Measurements from ENCODE around the gene VPS52.

Gene VPS52

DNA sequence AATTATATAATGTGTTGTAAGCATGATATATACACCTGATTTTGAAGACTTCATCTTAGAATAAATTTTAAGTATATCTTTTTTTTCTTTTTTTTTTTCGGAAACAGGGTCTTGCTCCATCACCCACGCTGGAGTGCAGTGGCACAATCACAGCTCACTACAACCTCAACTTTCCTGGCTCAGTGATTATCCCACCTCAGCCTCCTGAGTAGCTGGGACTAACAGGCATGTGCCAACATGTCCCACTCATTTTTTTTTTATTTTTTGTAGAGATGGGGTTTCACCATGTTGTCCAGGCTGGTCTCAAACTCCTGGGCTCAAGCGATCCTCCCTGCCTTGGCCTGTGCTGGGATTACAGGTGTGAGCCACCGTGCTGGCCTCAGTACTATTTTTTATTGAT, 17.1 kb downstream of the VPS52 start:
- Histone ChIP-seq H3K4me1 (ENCODE audit: insufficient read depth, low read length) (peaks cover 13% of the 10 kb centered on the region), H3K27me3 (ENCODE audit: control insufficient read depth in 1 of 2, insufficient read depth in 2 of 2, low read length in 2 of 2) (no peaks in the 10 kb centered on the region), H3K9ac (ENCODE audit: low read length) (no peak overlapping the region), H3K27ac (ENCODE audit: low read depth, low read length) (no peak overlapping the region), H3K36me3 (ENCODE audit: insufficient read depth, low read length) (peaks cover 12% of the 10 kb centered on the region), H3K9me3 (ENCODE audit: low read length) (no peaks in the 10 kb centered on the region), H3K4me3 (ENCODE audit: low read depth in 1 of 2, low read length in 2 of 2) (no peak overlapping the region)

DNA sequence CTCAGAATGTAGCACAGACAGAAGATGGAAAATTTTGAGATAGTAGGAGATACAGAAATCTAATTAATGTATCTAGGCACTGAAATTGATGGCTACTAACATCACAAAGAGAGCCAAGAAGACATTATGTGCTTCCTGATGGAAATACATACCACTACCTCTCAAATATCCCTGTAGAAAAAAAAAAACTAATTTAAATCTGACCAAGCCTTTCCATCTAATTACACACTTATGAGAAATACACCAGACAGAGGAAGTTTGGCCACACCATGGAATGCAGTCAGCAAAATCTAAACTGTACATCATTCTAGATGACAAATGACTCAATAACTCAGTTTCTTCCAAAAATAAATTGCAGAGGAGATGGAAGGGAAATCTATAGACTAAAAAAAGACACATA, 18.9 kb downstream of the VPS52 start:
- H3K27me3 ChIP-seq (ENCODE audit: control insufficient read depth in 1 of 2, insufficient read depth in 2 of 2, low read length in 2 of 2), result no peaks in the 10 kb centered on the region
- H3K4me1 ChIP-seq (ENCODE audit: insufficient read depth, low read length), result peaks cover 23% of the 10 kb centered on the region
- peaks cover 11% of the 10 kb centered on the region for H3K36me3 ChIP-seq (ENCODE audit: insufficient read depth, low read length)
- H3K9me3 ChIP-seq (ENCODE audit: low read length), result no peaks in the 10 kb centered on the region
- no peak overlapping the region for H3K9ac ChIP-seq (ENCODE audit: low read length)
- H3K27ac ChIP-seq (ENCODE audit: low read depth, low read length), result no peak overlapping the region
- no peak overlapping the region for H3K4me3 ChIP-seq (ENCODE audit: low read depth in 1 of 2, low read length in 2 of 2)

DNA sequence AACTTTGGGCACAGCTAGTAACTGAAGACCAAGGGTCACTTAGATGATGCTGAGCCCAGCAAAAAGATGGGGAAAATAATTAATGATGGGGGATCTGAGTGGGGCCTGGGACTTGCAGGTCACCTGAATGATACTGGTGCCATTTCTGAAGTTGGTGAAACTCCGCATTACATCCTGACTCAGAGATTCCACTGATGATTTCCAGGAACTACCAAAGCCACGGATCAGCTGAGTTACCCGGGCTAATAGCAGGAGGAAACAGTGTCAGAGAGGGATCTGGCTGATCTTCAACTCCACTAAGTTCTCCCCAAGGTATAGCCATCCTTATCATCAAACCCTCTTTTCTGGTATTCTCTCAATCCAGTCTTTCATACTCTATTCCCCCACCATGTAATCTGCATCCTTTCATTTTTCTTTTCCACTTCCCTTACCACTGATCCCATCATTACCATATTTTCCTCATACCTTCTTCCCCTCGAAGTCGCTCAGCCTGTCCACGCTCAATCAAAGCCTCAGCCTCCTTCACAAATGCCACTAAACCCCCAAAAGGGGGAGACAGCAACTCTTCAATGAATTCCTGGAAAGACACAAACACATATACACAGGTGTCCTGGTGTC, 20.2 kb downstream of the VPS52 start:
- Histone ChIP-seq H3K9ac (ENCODE audit: low read length) (no peak overlapping the region), H3K9me3 (ENCODE audit: low read length) (no peaks in the 10 kb centered on the region), H3K4me3 (ENCODE audit: low read depth in 1 of 2, low read length in 2 of 2) (no peak overlapping the region), H3K27me3 (ENCODE audit: control insufficient read depth in 1 of 2, insufficient read depth in 2 of 2, low read length in 2 of 2) (no peaks in the 10 kb centered on the region), H3K4me1 (ENCODE audit: insufficient read depth, low read length) (peaks cover 24% of the 10 kb centered on the region), H3K36me3 (ENCODE audit: insufficient read depth, low read length) (peaks cover 11% of the 10 kb centered on the region), H3K27ac (ENCODE audit: low read depth, low read length) (no peak overlapping the region)

DNA sequence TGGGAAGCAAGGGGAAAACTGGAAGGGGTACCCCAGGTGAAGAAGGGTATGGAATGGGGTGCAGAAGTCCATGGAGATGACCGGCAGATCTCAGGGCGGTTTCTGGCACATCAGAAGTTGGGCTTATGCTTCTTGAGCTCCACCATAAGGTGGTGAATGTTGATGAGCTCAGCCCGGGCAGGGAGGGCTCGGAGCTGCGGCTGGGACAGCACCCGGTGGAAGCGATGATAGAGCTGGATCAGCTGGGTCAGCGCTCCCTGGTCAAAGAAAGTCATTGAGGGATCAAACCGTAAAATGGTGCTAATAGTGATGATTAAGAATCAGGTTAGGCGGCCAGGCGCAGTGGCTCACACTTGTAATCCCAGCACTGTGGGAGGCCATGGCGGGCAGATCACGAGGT, 20.9 kb downstream of the VPS52 start:
- Histone ChIP-seq H3K9me3 (ENCODE audit: low read length) (no peaks in the 10 kb centered on the region), H3K9ac (ENCODE audit: low read length) (no peak overlapping the region), H3K27ac (ENCODE audit: low read depth, low read length) (no peak overlapping the region)

DNA sequence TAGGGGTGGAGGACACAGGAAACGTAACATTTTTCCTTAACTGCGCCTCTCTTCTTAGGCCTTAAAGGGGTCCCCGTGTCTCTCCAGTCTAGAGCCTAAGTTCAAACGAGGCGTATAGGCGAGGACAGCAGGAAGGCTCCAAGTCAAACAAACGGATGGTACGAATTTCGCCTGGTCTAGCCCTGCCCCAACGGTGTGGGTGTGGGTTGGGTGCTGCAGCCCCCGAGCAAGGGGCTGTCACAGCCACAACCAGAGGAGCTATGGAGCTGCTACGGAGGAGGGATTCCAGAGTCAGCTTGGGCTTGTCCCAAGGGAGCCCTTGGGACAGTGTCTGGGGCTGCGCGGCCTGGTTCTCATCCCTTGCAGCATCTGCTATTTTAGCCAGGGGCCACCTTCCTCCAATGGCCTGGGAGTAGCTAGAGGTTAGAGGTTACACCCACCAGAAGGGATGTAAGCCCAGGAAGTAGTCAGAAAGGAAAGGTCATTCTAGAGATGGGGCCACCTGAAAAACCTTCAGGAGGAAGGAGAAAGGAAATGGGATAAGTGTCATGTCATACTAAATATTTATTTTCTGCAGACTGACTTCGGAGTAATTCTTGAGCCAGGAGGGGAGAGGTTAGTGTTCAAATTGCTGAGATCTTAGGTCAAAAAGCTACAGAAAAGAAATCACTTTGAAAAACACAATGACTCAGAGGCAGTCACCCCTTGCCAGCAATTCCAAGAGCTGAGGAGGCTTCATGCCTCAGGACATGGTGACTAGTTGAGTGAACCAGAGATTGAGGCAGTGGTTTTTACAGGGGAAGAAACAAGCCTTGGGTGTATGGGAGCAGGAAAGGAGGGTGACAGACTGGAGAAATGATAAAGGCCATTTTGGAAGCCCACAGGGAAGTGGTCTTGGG, 21.7 kb downstream of the VPS52 start:
- Histone ChIP-seq H3K27me3 (ENCODE audit: control insufficient read depth in 1 of 2, insufficient read depth in 2 of 2, low read length in 2 of 2) (no peaks in the 10 kb centered on the region), H3K36me3 (ENCODE audit: insufficient read depth, low read length) (peaks cover 11% of the 10 kb centered on the region), H3K4me3 (ENCODE audit: low read depth in 1 of 2, low read length in 2 of 2) (peak overlapping the region; percentile 51 to 87), H3K27ac (ENCODE audit: low read depth, low read length) (peak overlapping the region; percentile 94), H3K4me1 (ENCODE audit: insufficient read depth, low read length) (peaks cover 24% of the 10 kb centered on the region), H3K9ac (ENCODE audit: low read length) (peak overlapping the region; percentile 94), H3K9me3 (ENCODE audit: low read length) (no peaks in the 10 kb centered on the region)

More for the DNA sequence above, 20.9 kb downstream of the VPS52 start:
- peaks cover 24% of the 10 kb centered on the region for H3K4me1 ChIP-seq (ENCODE audit: insufficient read depth, low read length)
- no peak overlapping the region for H3K4me3 ChIP-seq (ENCODE audit: low read depth in 1 of 2, low read length in 2 of 2)
- H3K27me3 ChIP-seq (ENCODE audit: control insufficient read depth in 1 of 2, insufficient read depth in 2 of 2, low read length in 2 of 2), result no peaks in the 10 kb centered on the region
- H3K36me3 ChIP-seq (ENCODE audit: insufficient read depth, low read length), result peaks cover 11% of the 10 kb centered on the region

DNA sequence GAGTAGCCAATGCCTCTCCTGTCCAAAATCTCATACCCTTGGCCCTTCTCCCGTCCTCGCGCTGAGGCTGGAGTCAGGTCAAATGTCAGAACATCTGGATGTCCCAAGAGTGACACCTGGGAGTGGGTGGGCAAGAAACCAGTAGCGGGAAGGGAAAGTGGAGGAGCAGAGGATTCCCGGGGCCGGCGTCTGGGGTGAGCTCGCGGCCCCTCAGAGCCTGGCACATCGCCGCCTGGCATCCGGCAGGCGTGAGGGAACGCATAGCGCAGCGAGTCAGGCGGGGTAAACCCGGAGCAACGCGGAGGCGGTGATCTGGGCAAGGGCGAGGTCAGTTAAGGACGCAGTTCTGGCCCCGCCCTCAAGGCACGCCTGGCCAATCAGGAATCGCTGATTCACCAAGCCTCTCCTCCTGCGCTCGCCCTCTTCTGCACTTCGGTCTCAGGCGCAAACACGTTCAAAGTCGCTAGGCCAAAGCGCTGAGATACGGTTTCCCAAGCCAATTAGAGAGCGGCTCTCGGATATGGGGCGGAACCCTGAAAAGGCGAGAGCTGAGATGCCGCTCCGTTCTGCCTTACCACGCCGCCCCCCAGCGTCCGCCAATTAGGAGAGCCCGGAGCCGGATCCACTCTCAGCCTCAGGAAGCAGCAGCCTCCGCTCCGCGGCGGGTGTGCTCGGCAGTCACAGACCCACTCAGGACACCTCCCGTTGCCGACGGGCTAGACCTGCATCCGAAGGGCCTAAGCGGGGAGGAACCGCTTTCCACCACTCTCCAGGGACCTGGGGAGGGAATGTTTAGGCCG, 22.5 kb downstream of the VPS52 start:
- Histone ChIP-seq H3K27ac (ENCODE audit: low read depth, low read length) (peak overlapping the region; percentile 96), H3K9me3 (ENCODE audit: low read length) (no peaks in the 10 kb centered on the region), H3K36me3 (ENCODE audit: insufficient read depth, low read length) (peaks cover 11% of the 10 kb centered on the region), H3K4me1 (ENCODE audit: insufficient read depth, low read length) (peaks cover 24% of the 10 kb centered on the region), H3K4me3 (ENCODE audit: low read depth in 1 of 2, low read length in 2 of 2) (peak overlapping the region; percentile 51 to 87), H3K9ac (ENCODE audit: low read length) (peak overlapping the region; percentile 94), H3K27me3 (ENCODE audit: control insufficient read depth in 1 of 2, insufficient read depth in 2 of 2, low read length in 2 of 2) (no peaks in the 10 kb centered on the region)

DNA sequence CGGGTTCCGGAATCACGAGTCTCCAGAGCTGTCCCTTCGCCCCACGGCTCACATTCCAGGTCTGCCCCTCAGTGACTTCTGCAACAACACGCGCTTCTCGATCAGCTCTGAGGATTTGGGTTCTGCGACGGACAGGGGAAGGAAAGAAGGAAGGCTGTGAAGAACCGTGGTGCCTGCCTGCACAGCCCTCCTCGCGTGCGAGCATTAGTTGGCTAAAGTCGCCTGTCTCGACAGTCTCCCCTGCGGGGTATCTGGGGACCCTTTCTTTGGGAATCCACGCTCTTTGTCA, 23.1 kb downstream of the VPS52 start:
- H3K4me3 ChIP-seq (ENCODE audit: low read depth in 1 of 2, low read length in 2 of 2), result peak overlapping the region; percentile 46 to 51
- H3K27me3 ChIP-seq (ENCODE audit: control insufficient read depth in 1 of 2, insufficient read depth in 2 of 2, low read length in 2 of 2), result no peaks in the 10 kb centered on the region
- H3K4me1 ChIP-seq (ENCODE audit: insufficient read depth, low read length), result peaks cover 24% of the 10 kb centered on the region
- peak overlapping the region; percentile 71 for H3K9ac ChIP-seq (ENCODE audit: low read length)
- no peaks in the 10 kb centered on the region for H3K9me3 ChIP-seq (ENCODE audit: low read length)
- peaks cover 11% of the 10 kb centered on the region for H3K36me3 ChIP-seq (ENCODE audit: insufficient read depth, low read length)
- H3K27ac ChIP-seq (ENCODE audit: low read depth, low read length), result peak overlapping the region; percentile 96

DNA sequence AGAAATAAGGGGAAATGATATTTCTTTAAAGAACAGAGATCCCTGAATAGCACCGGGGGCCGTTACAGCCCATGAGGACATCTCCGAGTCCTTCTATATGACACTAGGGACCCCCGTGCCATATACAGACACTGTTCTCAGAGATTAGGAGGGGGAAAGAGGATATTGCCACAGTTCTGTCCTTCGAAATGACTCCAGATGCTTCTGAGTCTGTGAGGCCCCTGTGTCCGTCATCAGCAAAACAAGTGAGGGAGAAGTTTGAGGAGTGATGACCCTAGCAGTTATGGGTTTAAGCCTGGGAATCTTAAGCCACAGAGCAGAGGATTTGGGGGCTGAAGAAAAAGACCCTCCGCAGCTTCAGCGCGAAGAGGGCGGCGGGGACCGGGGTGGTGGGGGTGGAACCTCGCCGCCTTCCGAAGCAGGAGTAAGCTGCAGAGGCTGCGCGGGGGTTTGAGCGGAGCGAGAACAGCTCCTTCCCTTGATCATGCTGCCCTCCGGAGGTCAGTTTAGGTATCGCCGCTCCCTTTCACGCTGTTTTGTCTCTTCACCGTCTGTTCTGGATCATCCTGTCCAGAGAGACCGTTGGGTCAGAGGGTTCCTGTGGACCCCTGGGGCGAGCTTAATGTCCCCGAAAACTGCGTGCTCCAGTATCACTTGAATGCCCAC, 23.6 kb downstream of the VPS52 start:
- Histone ChIP-seq H3K27me3 (ENCODE audit: control insufficient read depth in 1 of 2, insufficient read depth in 2 of 2, low read length in 2 of 2) (no peaks in the 10 kb centered on the region), H3K9ac (ENCODE audit: low read length) (peak overlapping the region; percentile 76), H3K4me1 (ENCODE audit: insufficient read depth, low read length) (peaks cover 24% of the 10 kb centered on the region), H3K36me3 (ENCODE audit: insufficient read depth, low read length) (peaks cover 11% of the 10 kb centered on the region), H3K9me3 (ENCODE audit: low read length) (no peaks in the 10 kb centered on the region), H3K27ac (ENCODE audit: low read depth, low read length) (peak overlapping the region; percentile 96), H3K4me3 (ENCODE audit: low read depth in 1 of 2, low read length in 2 of 2) (peak overlapping the region; percentile 46 to 51)

DNA sequence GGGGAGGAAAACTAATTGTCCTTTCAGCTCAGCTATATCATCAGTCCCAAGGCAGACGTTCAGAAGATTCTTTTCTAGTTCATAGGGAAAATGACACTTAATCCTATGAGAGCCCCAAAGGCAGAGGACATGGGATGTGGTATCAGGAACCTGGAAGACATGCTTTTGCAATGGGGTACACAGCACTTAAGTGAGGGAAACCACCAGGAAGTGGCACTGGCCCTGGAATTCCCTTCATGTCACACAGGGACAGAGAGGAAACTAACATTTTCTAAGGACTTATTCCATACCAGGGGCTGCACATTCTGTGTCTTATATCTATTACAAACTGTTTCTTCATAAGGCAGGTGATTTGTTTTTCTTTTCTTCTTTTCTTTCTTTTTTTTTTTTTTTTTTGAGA, 28.2 kb downstream of the VPS52 start:
- no peaks in the 10 kb centered on the region for H3K36me3 ChIP-seq (ENCODE audit: insufficient read depth, low read length)
- H3K9ac ChIP-seq (ENCODE audit: low read length), result no peak overlapping the region
- H3K27me3 ChIP-seq (ENCODE audit: control insufficient read depth in 1 of 2, insufficient read depth in 2 of 2, low read length in 2 of 2), result no peaks in the 10 kb centered on the region
- H3K4me1 ChIP-seq (ENCODE audit: insufficient read depth, low read length), result peaks cover 6% of the 10 kb centered on the region
- no peak overlapping the region for H3K27ac ChIP-seq (ENCODE audit: low read depth, low read length)
- no peaks in the 10 kb centered on the region for H3K9me3 ChIP-seq (ENCODE audit: low read length)
- H3K4me3 ChIP-seq (ENCODE audit: low read depth in 1 of 2, low read length in 2 of 2), result no peak overlapping the region

DNA sequence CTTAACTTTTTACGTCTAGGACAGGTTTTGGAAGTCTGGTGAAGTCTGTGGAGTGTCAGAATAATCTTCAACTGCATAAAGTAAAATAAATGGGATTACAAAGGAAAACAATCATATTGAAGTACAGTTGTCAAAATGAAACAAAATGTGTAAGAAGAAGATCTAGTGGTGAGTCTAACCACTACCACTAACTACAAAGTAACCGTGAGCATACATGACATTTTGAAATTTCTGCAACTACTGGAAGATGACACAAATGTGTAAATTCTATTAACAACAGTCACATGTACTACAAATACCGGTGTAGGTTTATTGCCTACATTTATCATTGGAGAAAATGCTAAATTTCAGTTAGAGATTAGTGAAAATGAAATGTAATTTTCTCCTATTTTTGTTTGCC, 29.7 kb downstream of the VPS52 start:
- no peaks in the 10 kb centered on the region for H3K9me3 ChIP-seq (ENCODE audit: low read length)
- no peaks in the 10 kb centered on the region for H3K27me3 ChIP-seq (ENCODE audit: control insufficient read depth in 1 of 2, insufficient read depth in 2 of 2, low read length in 2 of 2)
- no peak overlapping the region for H3K4me3 ChIP-seq (ENCODE audit: low read depth in 1 of 2, low read length in 2 of 2)
- H3K9ac ChIP-seq (ENCODE audit: low read length), result no peak overlapping the region
- no peaks in the 10 kb centered on the region for H3K36me3 ChIP-seq (ENCODE audit: insufficient read depth, low read length)
- no peak overlapping the region for H3K27ac ChIP-seq (ENCODE audit: low read depth, low read length)
- H3K4me1 ChIP-seq (ENCODE audit: insufficient read depth, low read length), result no peaks in the 10 kb centered on the region

DNA sequence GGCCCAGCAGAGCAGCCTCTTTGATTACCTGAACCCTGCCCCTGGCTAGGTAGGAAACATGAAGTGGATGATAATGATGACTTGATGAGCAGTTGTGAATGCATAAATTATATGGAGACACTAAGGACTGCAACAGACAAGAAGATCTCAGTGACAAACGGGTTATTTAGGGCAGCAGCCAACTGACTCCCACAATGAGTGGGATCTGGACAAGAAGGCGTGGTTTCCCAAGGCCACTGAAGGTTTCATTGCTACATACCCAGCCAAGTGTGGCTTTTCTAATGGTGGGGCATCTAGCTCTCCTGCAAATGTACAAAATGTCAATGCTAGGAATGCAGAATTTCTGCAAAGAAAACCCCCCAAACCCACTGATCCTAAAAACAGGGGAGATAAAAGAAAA, 33.9 kb downstream of the VPS52 start:
- Histone ChIP-seq H3K4me1 (ENCODE audit: insufficient read depth, low read length) (no peaks in the 10 kb centered on the region), H3K4me3 (ENCODE audit: low read depth in 1 of 2, low read length in 2 of 2) (no peak overlapping the region), H3K9me3 (ENCODE audit: low read length) (no peaks in the 10 kb centered on the region), H3K27me3 (ENCODE audit: control insufficient read depth in 1 of 2, insufficient read depth in 2 of 2, low read length in 2 of 2) (no peaks in the 10 kb centered on the region), H3K27ac (ENCODE audit: low read depth, low read length) (no peak overlapping the region), H3K36me3 (ENCODE audit: insufficient read depth, low read length) (no peaks in the 10 kb centered on the region), H3K9ac (ENCODE audit: low read length) (no peak overlapping the region)
